CD4-positive, alpha-beta T cell treated with Interleukin-6 at 100 ng/mL for 8 hours (primary cell): ENCODE measurements around the gene AHCYL1.
A peak's percentile ranks its signal among the peaks of the same experiment; 100 is the strongest.
"Not testable (repeated sequence)": the region's sequence is repeated elsewhere in the genome, so short reads cannot be mapped to it uniquely, and the experiment has no call there.

Source experiments
- DNase-seq: peaks from one replicate; pipeline ENCODE4 v3.0.0-alpha.2; 2020; ENCODE audit warnings: mixed read lengths, low spot score

Gene AHCYL1

GRCh38 chr1:109997204-109997866 is 12.8 kb downstream of the AHCYL1 start:
- no peak for DNase-seq

GRCh38 chr1:109997867-109998229 is 13.3 kb downstream of the AHCYL1 start:
- no peak for DNase-seq

- no peak for DNase-seq
Measured at GRCh38 chr1:110002695-110003094, 18.1 kb downstream of the AHCYL1 start.

- peak; percentile 23 for DNase-seq
Measured at GRCh38 chr1:110003747-110004428, 19.3 kb downstream of the AHCYL1 start.

- DNase-seq = no peak
Measured at GRCh38 chr1:110004583-110004982, 20.0 kb downstream of the AHCYL1 start.

- no peak for DNase-seq
Measured at GRCh38 chr1:110005971-110006370, 21.4 kb downstream of the AHCYL1 start.

GRCh38 chr1:110006516-110006915 is 22.0 kb downstream of the AHCYL1 start:
- no peak for DNase-seq

GRCh38 chr1:110007046-110007830 is 22.7 kb downstream of the AHCYL1 start:
- no peak for DNase-seq

- DNase-seq = no peak
Measured at GRCh38 chr1:110008971-110009565, 24.5 kb downstream of the AHCYL1 start.

- DNase-seq = peak; percentile 20
Measured at GRCh38 chr1:110011527-110012041, 27.0 kb downstream of the AHCYL1 start.

GRCh38 chr1:110012100-110012780 is 27.7 kb downstream of the AHCYL1 start:
- DNase-seq = no peak

- no peak for DNase-seq
Measured at GRCh38 chr1:110017792-110018191, 33.2 kb downstream of the AHCYL1 start.

- no peak for DNase-seq
Measured at GRCh38 chr1:110018396-110018795, 33.8 kb downstream of the AHCYL1 start.

- DNase-seq = no peak
Measured at GRCh38 chr1:110019770-110020169, 35.2 kb downstream of the AHCYL1 start.

- no peak for DNase-seq
Measured at GRCh38 chr1:110021285-110021684, 36.7 kb downstream of the AHCYL1 start.

GRCh38 chr1:110024613-110025012 is 40.0 kb downstream of the AHCYL1 start:
- DNase-seq = no peak

GRCh38 chr1:110030687-110031086 is 46.1 kb downstream of the AHCYL1 start:
- DNase-seq = not testable (repeated sequence)

GRCh38 chr1:110032327-110032726 is 47.8 kb downstream of the AHCYL1 start:
- no peak for DNase-seq

- no peak for DNase-seq
Measured at GRCh38 chr1:110033421-110033820, 48.9 kb downstream of the AHCYL1 start.

GRCh38 chr1:110034040-110034450 is 49.5 kb downstream of the AHCYL1 start:
- DNase-seq = no peak

GRCh38 chr1:110034451-110035235 is 50.1 kb downstream of the AHCYL1 start, which contains the start of gene STRIP1:
Gene STRIP1 (plus strand): TSS chr1:110034624. CDS start chr1:110034638, 14 bp downstream.
- DNase-seq = peak; percentile 94
